D721Med (cell line): Measurements from ENCODE around the gene CNTN4.
A peak's percentile ranks its signal among the peaks of the same experiment; 100 is the strongest.

Experiments used
- DNase-seq: peaks from one replicate; pipeline ENCODE4 v3.0.0; 2011; ENCODE audit warnings: low spot score; ENCODE audit not compliant: insufficient read length
- FAIRE-seq: peaks from 2 replicates; lab custom pipeline; 2011; peaks lifted over from hg19 to GRCh38; lab: Jason Lieb, UNC
- TF ChIP-seq, protein P1 (sequence below): IDR thresholded peaks from 2 replicates; pipeline ENCODE4 v1.5.1; 2012; ENCODE audit warnings: mild to moderate bottlenecking, control low read depth; ENCODE audit not compliant: insufficient read depth; ENCODE audit errors: missing control alignments

CNTN4 gene

DNA sequence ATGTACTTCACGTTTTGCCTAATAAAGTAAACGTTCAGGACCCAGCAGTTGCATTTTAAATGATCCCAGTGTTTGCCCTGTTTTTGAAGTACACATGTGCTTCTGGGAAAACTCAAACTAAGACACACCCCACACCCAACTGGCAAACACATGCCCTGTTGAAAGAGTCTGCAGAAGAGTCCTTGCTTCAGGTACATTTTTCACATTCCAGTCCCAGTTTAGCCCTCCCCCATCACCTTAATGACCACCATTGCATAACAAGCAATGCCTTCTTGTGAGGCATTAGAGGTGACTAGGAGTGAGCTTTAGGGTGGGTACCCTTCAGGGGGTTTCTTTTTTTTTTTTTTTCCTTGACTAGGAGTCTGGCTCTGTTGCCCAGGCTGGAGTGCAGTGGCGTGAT is 322.3 kb downstream of the CNTN4 start:
- TF ChIP-seq, protein P1, sequence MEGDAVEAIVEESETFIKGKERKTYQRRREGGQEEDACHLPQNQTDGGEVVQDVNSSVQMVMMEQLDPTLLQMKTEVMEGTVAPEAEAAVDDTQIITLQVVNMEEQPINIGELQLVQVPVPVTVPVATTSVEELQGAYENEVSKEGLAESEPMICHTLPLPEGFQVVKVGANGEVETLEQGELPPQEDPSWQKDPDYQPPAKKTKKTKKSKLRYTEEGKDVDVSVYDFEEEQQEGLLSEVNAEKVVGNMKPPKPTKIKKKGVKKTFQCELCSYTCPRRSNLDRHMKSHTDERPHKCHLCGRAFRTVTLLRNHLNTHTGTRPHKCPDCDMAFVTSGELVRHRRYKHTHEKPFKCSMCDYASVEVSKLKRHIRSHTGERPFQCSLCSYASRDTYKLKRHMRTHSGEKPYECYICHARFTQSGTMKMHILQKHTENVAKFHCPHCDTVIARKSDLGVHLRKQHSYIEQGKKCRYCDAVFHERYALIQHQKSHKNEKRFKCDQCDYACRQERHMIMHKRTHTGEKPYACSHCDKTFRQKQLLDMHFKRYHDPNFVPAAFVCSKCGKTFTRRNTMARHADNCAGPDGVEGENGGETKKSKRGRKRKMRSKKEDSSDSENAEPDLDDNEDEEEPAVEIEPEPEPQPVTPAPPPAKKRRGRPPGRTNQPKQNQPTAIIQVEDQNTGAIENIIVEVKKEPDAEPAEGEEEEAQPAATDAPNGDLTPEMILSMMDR = no peak
- FAIRE-seq = no peak
- no peak for DNase-seq

DNA sequence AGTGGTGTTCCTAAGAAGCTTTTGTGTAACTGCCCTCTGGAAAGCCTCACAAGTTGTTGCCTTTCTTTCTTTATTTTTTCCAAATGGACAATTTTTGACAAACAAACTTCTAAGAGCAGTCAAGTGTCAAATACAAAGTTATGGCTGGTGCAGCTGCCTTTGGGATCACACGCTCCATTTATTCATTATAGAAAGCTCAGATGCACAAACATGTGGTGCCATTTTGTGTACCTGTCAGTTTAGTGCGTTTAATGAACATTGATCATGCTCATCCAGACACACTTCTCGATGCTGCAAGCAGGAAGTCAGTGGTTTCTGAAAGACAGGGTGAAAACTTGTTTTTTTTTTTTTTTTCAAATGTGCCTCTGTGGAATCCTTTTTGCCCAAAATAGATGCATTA is 324.5 kb downstream of the CNTN4 start:
- FAIRE-seq = no peak
- DNase-seq = no peak
- TF ChIP-seq, protein P1 = no peak

- FAIRE-seq = no peak
- TF ChIP-seq, protein P1 = no peak
- no peak for DNase-seq
Measured at GRCh38 chr3:2441558-2441957, 342.9 kb downstream of the CNTN4 start.

- no peak for FAIRE-seq
- DNase-seq = no peak
- TF ChIP-seq, protein P1 = no peak
Measured at GRCh38 chr3:2446146-2446545, 347.5 kb downstream of the CNTN4 start.

- TF ChIP-seq, protein P1 = peak; percentile 1
- DNase-seq = no peak
- FAIRE-seq = peak; percentile 94
Measured at GRCh38 chr3:2452249-2452648, 353.6 kb downstream of the CNTN4 start.

DNA sequence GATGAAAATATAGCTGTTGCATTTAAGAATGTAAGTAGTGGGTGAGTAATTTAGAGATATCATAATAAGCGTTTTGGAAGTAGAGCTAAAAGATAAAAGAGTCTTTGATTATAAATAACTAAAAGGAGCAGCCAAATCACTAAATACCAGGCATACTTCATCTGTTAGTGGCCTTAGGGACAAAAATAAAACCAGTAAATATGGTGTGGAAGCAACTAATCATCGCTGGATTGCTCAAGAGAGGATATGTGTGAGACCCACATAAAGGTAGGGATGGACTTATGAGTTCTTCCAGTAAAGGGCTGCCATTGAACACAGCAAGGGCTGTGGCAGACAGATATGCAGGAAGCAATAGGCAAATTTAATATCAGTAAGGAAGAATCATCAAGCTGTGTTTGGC is 356.2 kb downstream of the CNTN4 start:
- no peak for FAIRE-seq
- TF ChIP-seq, protein P1 = no peak
- DNase-seq = no peak

DNA sequence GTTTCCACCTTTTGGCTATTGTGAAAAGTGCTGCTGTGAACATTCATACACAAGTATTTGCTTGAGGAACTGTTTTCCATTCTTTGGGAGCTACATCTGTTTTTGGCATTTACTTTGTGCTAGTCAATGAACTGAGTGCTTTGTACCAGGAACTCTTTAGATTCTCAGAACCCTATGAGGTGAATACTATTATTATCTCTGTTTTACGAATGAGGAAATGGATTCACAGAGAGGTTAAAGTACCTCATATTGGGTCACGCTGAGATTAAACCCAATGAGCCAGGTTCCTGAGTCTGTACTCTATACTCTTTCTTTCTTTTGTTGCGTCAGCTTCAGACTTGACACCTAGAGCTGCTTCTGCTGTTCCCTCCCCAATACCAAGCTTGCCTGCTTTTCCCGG is 358.1 kb downstream of the CNTN4 start:
- TF ChIP-seq, protein P1 = no peak
- DNase-seq (no peak), FAIRE-seq (peak; percentile 21)
